GM12878 (cell line): ENCODE results near the gene SCRG1. TPM values are rescaled to one million over a fixed set of nuclear protein-coding genes. Genes with fewer than 3 reads are reported as not detected.

Experiments
- ATAC-seq: fragments of 200-7000 bp; cut with Tn5 transposase; 3 replicates; pipeline ENCODE4 v1.9.1; 2020; ENCODE audit warnings: mild to moderate bottlenecking, moderate library complexity
- BruUV-seq: library from RNA; stranded (reverse); fragments of 400-500 nt; replicated peaks from 2 replicates; lab custom pipeline; 2021; lab: Mats Ljungman, UMichigan
- CTCF ChIA-PET: fragments of 300-600 bp; sonication (Branson Sonifier 250); formaldehyde crosslinking; extraction: SDS; loops from one replicate; lab custom pipeline; 2021; ENCODE audit warnings: inconsistent platforms; lab: Yijun Ruan, JAX
- POLR2A ChIA-PET: fragments of 350-600 bp; formaldehyde crosslinking; extraction: SDS; loops from one replicate; lab custom pipeline; 2021; ENCODE audit warnings: inconsistent platforms; lab: Charles Lee
- RAD21 ChIA-PET: fragments of 300-600 bp; sonication (Branson Sonifier 250); formaldehyde crosslinking; loops from one replicate; lab custom pipeline; 2023; ENCODE audit warnings: antibody characterized with exemption; ENCODE audit not compliant: unreplicated experiment; lab: Charles Lee
- SMC1A ChIA-PET: fragments of 300-600 bp; sonication (Branson Sonifier 250); formaldehyde crosslinking; loops from one replicate; lab custom pipeline; 2023; ENCODE audit not compliant: unreplicated experiment, uncharacterized antibody; lab: Charles Lee
- DNase-seq: peaks from one replicate; pipeline ENCODE4 v3.0.0-alpha.2; 2011; ENCODE audit warnings: low read depth, low spot score
- FAIRE-seq: peaks from 3 replicates; lab custom pipeline; 2011; peaks lifted over from hg19 to GRCh38; lab: Jason Lieb, UNC
- H2AFZ ChIP-seq: 2 replicates; pipeline ENCODE4 v1.6.0; 2011; ENCODE audit warnings: low read depth, low read length, control low read depth; ENCODE audit not compliant: control insufficient read depth
- H3K27ac ChIP-seq: 2 replicates; pipeline ENCODE4 v1.5.1; 2011; ENCODE audit warnings: control low read depth; ENCODE audit not compliant: control insufficient read depth, insufficient read depth
- H3K27me3 ChIP-seq, 2 experiments: replicated peaks in 1 of 2; 2 replicates each; pipeline versions ENCODE4 v1.6.0 to v1.6.1; 2011; ENCODE audit warnings: low read length in 1 of 2; ENCODE audit not compliant: control insufficient read depth in 2 of 2, insufficient read depth in 2 of 2
- H3K36me3 ChIP-seq, 2 experiments: 2 replicates each; pipeline ENCODE4 v1.5.1; 2011; ENCODE audit warnings: low read length in 1 of 2; ENCODE audit not compliant: control insufficient read depth in 2 of 2, insufficient read depth in 2 of 2
- H3K4me1 ChIP-seq: 2 replicates; pipeline ENCODE4 v1.6.1; 2011; ENCODE audit warnings: mild to moderate bottlenecking, low read length, moderate library complexity, mixed read lengths; ENCODE audit not compliant: control insufficient read depth, insufficient read depth
- H3K4me2 ChIP-seq: 2 replicates; pipeline ENCODE4 v1.6.0; 2011; ENCODE audit warnings: control low read depth; ENCODE audit not compliant: control insufficient read depth, insufficient read depth
- H3K4me3 ChIP-seq: fragments of 200-600 bp; sonication (generic); 2 replicates; pipeline ENCODE4 v1.5.1; 2016
- H3K79me2 ChIP-seq: 2 replicates; pipeline ENCODE4 v1.6.0; 2011; ENCODE audit warnings: low read length; ENCODE audit not compliant: control insufficient read depth, insufficient read depth
- H3K9ac ChIP-seq: 2 replicates; pipeline ENCODE4 v1.8.0; 2011; ENCODE audit warnings: low read length, control low read depth, mixed read lengths; ENCODE audit not compliant: control insufficient read depth, insufficient read depth
- H3K9me3 ChIP-seq: replicated peaks from 3 replicates; pipeline ENCODE4 v1.5.1; 2011; ENCODE audit warnings: mild to moderate bottlenecking, low read length; ENCODE audit not compliant: control insufficient read depth, insufficient read depth
- H4K20me1 ChIP-seq: 2 replicates; pipeline ENCODE4 v1.6.0; 2011; ENCODE audit not compliant: control insufficient read depth, insufficient read depth
- CREB1 ChIP-seq: IDR thresholded peaks from 2 replicates; pipeline ENCODE4 v1.6.1; 2012; ENCODE audit warnings: low read depth, mild to moderate bottlenecking, inconsistent platforms
- FOXM1 ChIP-seq: IDR thresholded peaks from 2 replicates; pipeline ENCODE4 v1.6.1; 2012; ENCODE audit warnings: low read depth, mild to moderate bottlenecking, inconsistent platforms, low read length, moderate library complexity
- GATAD2B ChIP-seq: fragments of 450-650 bp; conservative IDR thresholded peaks from 2 replicates; pipeline ENCODE4 v1.6.1; 2017; ENCODE audit warnings: low read depth, mild to moderate bottlenecking, moderate library complexity
- JUNB ChIP-seq: IDR thresholded peaks from 2 replicates; pipeline ENCODE4 v1.6.1; 2016; ENCODE audit warnings: antibody characterized with exemption, mild to moderate bottlenecking
- KDM1A ChIP-seq: fragments of 200-600 bp; sonication (generic); IDR thresholded peaks from 2 replicates; pipeline ENCODE4 v1.6.1; 2016; ENCODE audit warnings: borderline replicate concordance
- KLF5 ChIP-seq: fragments of 450-650 bp; IDR thresholded peaks from 2 replicates; pipeline ENCODE4 v1.6.1; 2014; ENCODE audit warnings: mild to moderate bottlenecking; ENCODE audit not compliant: partially characterized antibody
- LARP7 ChIP-seq: fragments of 450-650 bp; IDR thresholded peaks from 2 replicates; pipeline ENCODE4 v1.6.1; 2017; ENCODE audit warnings: mild to moderate bottlenecking
- MEF2B ChIP-seq: fragments of 450-650 bp; IDR thresholded peaks from 2 replicates; pipeline ENCODE4 v1.6.1; 2018; ENCODE audit warnings: mild to moderate bottlenecking, moderate library complexity; ENCODE audit not compliant: partially characterized antibody, poor library complexity, severe bottlenecking
- MYB ChIP-seq: fragments of 150-350 bp; IDR thresholded peaks from 2 replicates; pipeline ENCODE4 v1.6.1; 2014; ENCODE audit warnings: mild to moderate bottlenecking, low read depth, low read length, borderline replicate concordance
- NFXL1 ChIP-seq: fragments of 450-650 bp; IDR thresholded peaks from 2 replicates; pipeline ENCODE4 v1.6.1; 2017; ENCODE audit warnings: antibody characterized with exemption, mild to moderate bottlenecking, borderline replicate concordance
- NRF1 ChIP-seq: conservative IDR thresholded peaks from 2 replicates; pipeline ENCODE4 v1.6.1; 2011; ENCODE audit warnings: mild to moderate bottlenecking, low read depth, low read length, improper control_type of control experiment
- POLR2AphosphoS5 ChIP-seq: IDR thresholded peaks from 2 replicates; pipeline ENCODE4 v1.6.1; 2011; ENCODE audit warnings: mild to moderate bottlenecking, low read length, inconsistent platforms
- RB1 ChIP-seq: fragments of 450-650 bp; formaldehyde crosslinking; IDR thresholded peaks from 2 replicates; pipeline ENCODE4 v1.6.1; 2017; ENCODE audit warnings: mild to moderate bottlenecking, borderline replicate concordance
- SUPT20H ChIP-seq: IDR thresholded peaks from 2 replicates; pipeline ENCODE4 v1.6.1; 2011; ENCODE audit warnings: low read depth, mild to moderate bottlenecking, low read length, moderate library complexity, borderline replicate concordance; ENCODE audit not compliant: control insufficient read depth
- SUZ12 ChIP-seq: fragments of 200-600 bp; sonication (generic); IDR thresholded peaks from one replicate; pipeline ENCODE4 v1.6.1; 2018; ENCODE audit warnings: antibody characterized with exemption, mild to moderate bottlenecking; ENCODE audit not compliant: unreplicated experiment
- WGBS: methylation state at CpG from one replicate; pipeline ENCODE4 v1.1.6; 2016; ENCODE audit warnings: low lambda C conversion rate; ENCODE audit not compliant: insufficient replicate concordance, insufficient coverage; ENCODE audit errors: missing lambda C conversion rate; 5-methylcytosine and 5-hydroxymethylcytosine counted together
- in situ Hi-C: fragments of 300-500 bp; cut with MboI; formaldehyde crosslinking; loops from 9 replicates; pipeline ENCODE4 v1.14.3; 2018; ENCODE audit warnings: mixed read lengths
- intact Hi-C: fragments of 100-400 bp; cut with micrococcal nuclease; formaldehyde crosslinking; loops from one replicate; pipeline ENCODE4 v1.14.2; 2022; ENCODE audit not compliant: unreplicated experiment
- polyA plus RNA-seq, 11 experiments: library from polyadenylated mRNA; depleted of rRNA in 4 of 11; unstranded in 6 of 11; stranded (reverse) in 5 of 11; fragments of >200 nt; fragmentation: Nextera tagmentation in 4 of 11; fragmentation: Illumina TruSeq in 1 of 11; extraction: Ambion mirVana in 4 of 11; extraction: Trizol in 1 of 11; gene quantifications; 1 replicate in 1 of 11; 2 replicates in 10 of 11; pipeline versions ENCODE4 v1.2.1 to v1.2.3, GENCODE V29; 2011 to 2016; ENCODE audit warnings: inconsistent platforms in 2 of 11, missing spikeins in 2 of 11, low read depth in 1 of 11
- total RNA-seq, 4 experiments: library from RNA; depleted of rRNA in 3 of 4; stranded (reverse); fragments of >200 nt in 3 of 4; fragmentation: Illumina TruSeq in 1 of 4; extraction: Trizol in 1 of 4; gene quantifications; 2 replicates each; pipeline versions ENCODE4 v1.2.1 to v1.2.3, GENCODE V29; 2013 to 2021
- TF ChIP-seq, protein P1 (sequence below): fragments of 450-650 bp; IDR thresholded peaks from 2 replicates; pipeline ENCODE4 v1.6.1; 2017; ENCODE audit warnings: mild to moderate bottlenecking
- TF ChIP-seq, protein P2 (sequence below): IDR thresholded peaks from 2 replicates; pipeline ENCODE4 v1.6.1; 2011; ENCODE audit warnings: low read depth, mild to moderate bottlenecking, low read length, moderate library complexity, borderline replicate concordance; ENCODE audit errors: extremely low read depth
- TF ChIP-seq, protein P3 (sequence below): IDR thresholded peaks from 2 replicates; pipeline ENCODE4 v1.6.1; 2012; ENCODE audit warnings: low read depth, low read length, improper control_type of control experiment

Gene SCRG1
- total and polyA plus RNA-seq, 10 of the 15 experiments (the other 5 are each of a cell fraction or from before 2014, with no cell fraction given): 0.02 to 0.58 (median 0.54) TPM; not detected in 7

DNA sequence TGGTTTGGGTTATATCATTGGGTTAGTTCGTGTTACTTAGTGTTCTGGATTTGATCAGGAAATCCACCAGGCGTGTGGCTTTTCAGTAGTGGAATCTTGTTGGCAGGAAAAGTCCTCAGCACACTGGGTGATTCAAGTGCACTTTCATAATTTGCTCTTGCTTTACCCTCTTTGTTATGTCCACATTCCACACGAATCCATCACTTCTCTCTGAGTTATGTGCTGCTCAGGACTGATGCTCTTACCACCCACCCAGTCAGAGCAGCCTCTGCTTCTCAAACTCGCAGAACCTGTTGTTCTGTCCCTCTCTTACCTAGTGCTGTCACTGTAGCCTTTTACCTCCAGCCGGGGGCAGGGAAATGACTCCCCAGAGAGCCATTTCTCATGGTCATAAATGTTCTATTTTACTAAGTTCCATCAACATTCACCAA is 37.2 kb upstream of the SCRG1 start (continued):
- TF ChIP-seq, protein P1, sequence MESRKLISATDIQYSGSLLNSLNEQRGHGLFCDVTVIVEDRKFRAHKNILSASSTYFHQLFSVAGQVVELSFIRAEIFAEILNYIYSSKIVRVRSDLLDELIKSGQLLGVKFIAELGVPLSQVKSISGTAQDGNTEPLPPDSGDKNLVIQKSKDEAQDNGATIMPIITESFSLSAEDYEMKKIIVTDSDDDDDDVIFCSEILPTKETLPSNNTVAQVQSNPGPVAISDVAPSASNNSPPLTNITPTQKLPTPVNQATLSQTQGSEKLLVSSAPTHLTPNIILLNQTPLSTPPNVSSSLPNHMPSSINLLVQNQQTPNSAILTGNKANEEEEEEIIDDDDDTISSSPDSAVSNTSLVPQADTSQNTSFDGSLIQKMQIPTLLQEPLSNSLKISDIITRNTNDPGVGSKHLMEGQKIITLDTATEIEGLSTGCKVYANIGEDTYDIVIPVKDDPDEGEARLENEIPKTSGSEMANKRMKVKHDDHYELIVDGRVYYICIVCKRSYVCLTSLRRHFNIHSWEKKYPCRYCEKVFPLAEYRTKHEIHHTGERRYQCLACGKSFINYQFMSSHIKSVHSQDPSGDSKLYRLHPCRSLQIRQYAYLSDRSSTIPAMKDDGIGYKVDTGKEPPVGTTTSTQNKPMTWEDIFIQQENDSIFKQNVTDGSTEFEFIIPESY: no peak
- TF ChIP-seq GATAD2B (no peak), KLF5 (no peak), CREB1 (no peak), FOXM1 (no peak), JUNB (no peak)
- TF ChIP-seq, protein P2, sequence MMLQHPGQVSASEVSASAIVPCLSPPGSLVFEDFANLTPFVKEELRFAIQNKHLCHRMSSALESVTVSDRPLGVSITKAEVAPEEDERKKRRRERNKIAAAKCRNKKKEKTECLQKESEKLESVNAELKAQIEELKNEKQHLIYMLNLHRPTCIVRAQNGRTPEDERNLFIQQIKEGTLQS: no peak

DNA sequence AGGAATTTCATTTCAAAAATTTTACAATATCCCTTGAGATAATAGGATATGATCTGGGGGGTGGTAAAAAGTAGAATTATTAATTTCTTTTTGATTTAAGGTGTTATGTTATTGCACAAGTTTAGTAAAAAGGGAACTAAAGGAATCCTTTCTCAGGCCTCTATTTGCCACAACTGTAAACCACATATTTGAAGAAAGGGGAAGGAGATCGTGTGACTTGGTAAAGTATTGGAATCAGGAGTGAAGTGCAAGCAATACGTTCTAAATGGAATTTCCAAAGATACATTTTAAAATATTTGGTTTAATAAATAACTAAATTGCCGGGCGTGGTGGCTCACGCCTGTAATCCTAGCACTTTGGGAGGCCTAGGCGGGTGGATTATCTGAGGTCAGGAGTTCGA is 35.3 kb upstream of the SCRG1 start:
- CTCF ChIA-PET: no interaction called here

More for the DNA sequence above, 35.3 kb upstream of the SCRG1 start:
- RAD21 ChIA-PET: no interaction called here
- Histone ChIP-seq H3K27ac (no peak overlapping the region), H3K27me3 (no peaks in the 10 kb centered on the region), H3K9ac (no peak overlapping the region), H4K20me1 (no peaks in the 10 kb centered on the region), H2AFZ (no peak overlapping the region), H3K4me2 (no peak overlapping the region), H3K79me2 (no peaks in the 10 kb centered on the region), H3K4me1 (no peaks in the 10 kb centered on the region), H3K9me3 (no peaks in the 10 kb centered on the region), H3K4me3 (no peak overlapping the region), H3K36me3 (no peaks in the 10 kb centered on the region)
- TF ChIP-seq SUPT20H (no peak), MEF2B (no peak), RB1 (no peak), KDM1A (no peak), NFXL1 (no peak), POLR2AphosphoS5 (no peak), NRF1 (no peak), MYB (no peak), LARP7 (no peak), SUZ12 (no peak)
- TF ChIP-seq, protein P3, sequence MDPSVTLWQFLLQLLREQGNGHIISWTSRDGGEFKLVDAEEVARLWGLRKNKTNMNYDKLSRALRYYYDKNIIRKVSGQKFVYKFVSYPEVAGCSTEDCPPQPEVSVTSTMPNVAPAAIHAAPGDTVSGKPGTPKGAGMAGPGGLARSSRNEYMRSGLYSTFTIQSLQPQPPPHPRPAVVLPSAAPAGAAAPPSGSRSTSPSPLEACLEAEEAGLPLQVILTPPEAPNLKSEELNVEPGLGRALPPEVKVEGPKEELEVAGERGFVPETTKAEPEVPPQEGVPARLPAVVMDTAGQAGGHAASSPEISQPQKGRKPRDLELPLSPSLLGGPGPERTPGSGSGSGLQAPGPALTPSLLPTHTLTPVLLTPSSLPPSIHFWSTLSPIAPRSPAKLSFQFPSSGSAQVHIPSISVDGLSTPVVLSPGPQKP: no peak
- POLR2A ChIA-PET: no interaction called here
- in situ Hi-C loops: no loop called here
- intact Hi-C loops: no loop called here
- ATAC-seq (no peak), FAIRE-seq (no peak), DNase-seq (no peak)
- no TSS peak for BruUV-seq
- SMC1A ChIA-PET: no interaction called here
- WGBS: 50% methylated on average over 7 of the region's 7 CpGs
